ENCODE results near the gene SNED1. TPM values are rescaled to one million over a fixed set of nuclear protein-coding genes. Genes with fewer than 3 reads are reported as not detected.

Gene SNED1
- total and polyA plus RNA-seq, 4 donors, result 0.65 to 18.1 (median 2.8) TPM

DNA sequence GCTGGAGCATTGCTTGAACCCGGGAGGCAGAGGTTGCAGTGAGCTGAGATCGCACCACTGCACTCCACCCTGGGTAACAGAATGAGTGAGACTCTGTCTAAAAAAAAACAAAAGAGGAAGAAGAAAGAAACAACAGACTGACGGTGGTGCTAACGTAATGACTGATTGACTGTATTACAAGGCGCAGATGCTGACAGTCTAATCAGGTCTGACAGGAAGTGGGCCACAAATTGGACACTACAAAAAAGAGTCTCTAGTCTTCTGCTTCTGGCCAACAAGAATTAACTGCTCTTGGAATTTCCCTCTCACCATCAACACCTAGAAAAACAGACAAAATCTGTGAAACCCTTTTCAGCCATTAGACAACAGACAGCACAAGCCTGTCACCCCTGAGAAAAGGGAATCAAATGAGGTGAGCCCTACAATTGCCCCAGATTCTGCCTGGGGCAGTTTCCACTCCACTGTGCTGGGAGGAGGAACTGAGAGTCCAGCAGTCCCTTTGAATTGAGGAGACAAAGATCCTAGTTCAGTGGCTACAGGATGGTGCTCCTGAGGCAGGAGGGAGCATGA is 43.3 kb downstream of the SNED1 start:
- WGBS, result 86% methylated on average over 5 of the region's 5 CpGs
- no peaks in the 10 kb centered on the region for H3K9me3 ChIP-seq (ENCODE audit: control insufficient read depth in 4 of 4, low read length in 3 of 4)
- TF ChIP-seq JUND (IDR thresholded peaks at IDR 0.05) (no peak), SP1 (IDR thresholded peaks at IDR 0.05) (no peak), FOXA1 (IDR thresholded peaks at IDR 0.05) (no peak), RXRA (IDR thresholded peaks at IDR 0.05) (no peak), TAF1 (conservative IDR thresholded peaks at IDR 0.05) (no peak), GABPA (IDR thresholded peaks at IDR 0.05 in 1 of 2, conservative IDR thresholded peaks at IDR 0.05 in 1 of 2) (no peak), NR2F2 (IDR thresholded peaks at IDR 0.05) (no peak), HNF4G (IDR thresholded peaks at IDR 0.05) (no peak), HNF4A (conservative IDR thresholded peaks at IDR 0.05) (no peak), RAD21 (IDR thresholded peaks at IDR 0.05) (no peak), FOXA2 (IDR thresholded peaks at IDR 0.05) (no peak), YY1 (IDR thresholded peaks at IDR 0.05) (no peak)
- TF ChIP-seq, protein P1, sequence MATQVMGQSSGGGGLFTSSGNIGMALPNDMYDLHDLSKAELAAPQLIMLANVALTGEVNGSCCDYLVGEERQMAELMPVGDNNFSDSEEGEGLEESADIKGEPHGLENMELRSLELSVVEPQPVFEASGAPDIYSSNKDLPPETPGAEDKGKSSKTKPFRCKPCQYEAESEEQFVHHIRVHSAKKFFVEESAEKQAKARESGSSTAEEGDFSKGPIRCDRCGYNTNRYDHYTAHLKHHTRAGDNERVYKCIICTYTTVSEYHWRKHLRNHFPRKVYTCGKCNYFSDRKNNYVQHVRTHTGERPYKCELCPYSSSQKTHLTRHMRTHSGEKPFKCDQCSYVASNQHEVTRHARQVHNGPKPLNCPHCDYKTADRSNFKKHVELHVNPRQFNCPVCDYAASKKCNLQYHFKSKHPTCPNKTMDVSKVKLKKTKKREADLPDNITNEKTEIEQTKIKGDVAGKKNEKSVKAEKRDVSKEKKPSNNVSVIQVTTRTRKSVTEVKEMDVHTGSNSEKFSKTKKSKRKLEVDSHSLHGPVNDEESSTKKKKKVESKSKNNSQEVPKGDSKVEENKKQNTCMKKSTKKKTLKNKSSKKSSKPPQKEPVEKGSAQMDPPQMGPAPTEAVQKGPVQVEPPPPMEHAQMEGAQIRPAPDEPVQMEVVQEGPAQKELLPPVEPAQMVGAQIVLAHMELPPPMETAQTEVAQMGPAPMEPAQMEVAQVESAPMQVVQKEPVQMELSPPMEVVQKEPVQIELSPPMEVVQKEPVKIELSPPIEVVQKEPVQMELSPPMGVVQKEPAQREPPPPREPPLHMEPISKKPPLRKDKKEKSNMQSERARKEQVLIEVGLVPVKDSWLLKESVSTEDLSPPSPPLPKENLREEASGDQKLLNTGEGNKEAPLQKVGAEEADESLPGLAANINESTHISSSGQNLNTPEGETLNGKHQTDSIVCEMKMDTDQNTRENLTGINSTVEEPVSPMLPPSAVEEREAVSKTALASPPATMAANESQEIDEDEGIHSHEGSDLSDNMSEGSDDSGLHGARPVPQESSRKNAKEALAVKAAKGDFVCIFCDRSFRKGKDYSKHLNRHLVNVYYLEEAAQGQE (IDR thresholded peaks at IDR 0.05), result no peak
- TF ChIP-seq, protein P2, sequence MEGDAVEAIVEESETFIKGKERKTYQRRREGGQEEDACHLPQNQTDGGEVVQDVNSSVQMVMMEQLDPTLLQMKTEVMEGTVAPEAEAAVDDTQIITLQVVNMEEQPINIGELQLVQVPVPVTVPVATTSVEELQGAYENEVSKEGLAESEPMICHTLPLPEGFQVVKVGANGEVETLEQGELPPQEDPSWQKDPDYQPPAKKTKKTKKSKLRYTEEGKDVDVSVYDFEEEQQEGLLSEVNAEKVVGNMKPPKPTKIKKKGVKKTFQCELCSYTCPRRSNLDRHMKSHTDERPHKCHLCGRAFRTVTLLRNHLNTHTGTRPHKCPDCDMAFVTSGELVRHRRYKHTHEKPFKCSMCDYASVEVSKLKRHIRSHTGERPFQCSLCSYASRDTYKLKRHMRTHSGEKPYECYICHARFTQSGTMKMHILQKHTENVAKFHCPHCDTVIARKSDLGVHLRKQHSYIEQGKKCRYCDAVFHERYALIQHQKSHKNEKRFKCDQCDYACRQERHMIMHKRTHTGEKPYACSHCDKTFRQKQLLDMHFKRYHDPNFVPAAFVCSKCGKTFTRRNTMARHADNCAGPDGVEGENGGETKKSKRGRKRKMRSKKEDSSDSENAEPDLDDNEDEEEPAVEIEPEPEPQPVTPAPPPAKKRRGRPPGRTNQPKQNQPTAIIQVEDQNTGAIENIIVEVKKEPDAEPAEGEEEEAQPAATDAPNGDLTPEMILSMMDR (IDR thresholded peaks at IDR 0.05; ENCODE audit: low read depth, low read length, missing input control), result no peak
- TF ChIP-seq, protein P3, sequence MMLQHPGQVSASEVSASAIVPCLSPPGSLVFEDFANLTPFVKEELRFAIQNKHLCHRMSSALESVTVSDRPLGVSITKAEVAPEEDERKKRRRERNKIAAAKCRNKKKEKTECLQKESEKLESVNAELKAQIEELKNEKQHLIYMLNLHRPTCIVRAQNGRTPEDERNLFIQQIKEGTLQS (IDR thresholded peaks at IDR 0.05), result no peak
- TF ChIP-seq, protein P4, sequence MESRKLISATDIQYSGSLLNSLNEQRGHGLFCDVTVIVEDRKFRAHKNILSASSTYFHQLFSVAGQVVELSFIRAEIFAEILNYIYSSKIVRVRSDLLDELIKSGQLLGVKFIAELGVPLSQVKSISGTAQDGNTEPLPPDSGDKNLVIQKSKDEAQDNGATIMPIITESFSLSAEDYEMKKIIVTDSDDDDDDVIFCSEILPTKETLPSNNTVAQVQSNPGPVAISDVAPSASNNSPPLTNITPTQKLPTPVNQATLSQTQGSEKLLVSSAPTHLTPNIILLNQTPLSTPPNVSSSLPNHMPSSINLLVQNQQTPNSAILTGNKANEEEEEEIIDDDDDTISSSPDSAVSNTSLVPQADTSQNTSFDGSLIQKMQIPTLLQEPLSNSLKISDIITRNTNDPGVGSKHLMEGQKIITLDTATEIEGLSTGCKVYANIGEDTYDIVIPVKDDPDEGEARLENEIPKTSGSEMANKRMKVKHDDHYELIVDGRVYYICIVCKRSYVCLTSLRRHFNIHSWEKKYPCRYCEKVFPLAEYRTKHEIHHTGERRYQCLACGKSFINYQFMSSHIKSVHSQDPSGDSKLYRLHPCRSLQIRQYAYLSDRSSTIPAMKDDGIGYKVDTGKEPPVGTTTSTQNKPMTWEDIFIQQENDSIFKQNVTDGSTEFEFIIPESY (IDR thresholded peaks at IDR 0.05), result no peak
- TF ChIP-seq, protein P5, sequence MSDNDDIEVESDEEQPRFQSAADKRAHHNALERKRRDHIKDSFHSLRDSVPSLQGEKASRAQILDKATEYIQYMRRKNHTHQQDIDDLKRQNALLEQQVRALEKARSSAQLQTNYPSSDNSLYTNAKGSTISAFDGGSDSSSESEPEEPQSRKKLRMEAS (IDR thresholded peaks at IDR 0.05), result no peak
- no peaks in the 10 kb centered on the region for H3K27me3 ChIP-seq (ENCODE audit: control insufficient read depth in 4 of 4, insufficient read depth in 4 of 4, low read length in 3 of 4)
- no peaks in the 10 kb centered on the region for H3K4me1 ChIP-seq (ENCODE audit: control insufficient read depth in 4 of 4, insufficient read depth in 4 of 4, low read length in 3 of 4)
- no peak for DNase-seq (ENCODE audit: low spot score)
- H3K9ac ChIP-seq (ENCODE audit: low read depth in 1 of 2, low read length in 2 of 2), result no peak overlapping the region
- H3K27ac ChIP-seq (ENCODE audit: low read depth in 1 of 2, low read length in 2 of 2), result no peak overlapping the region
- H3K4me3 ChIP-seq (ENCODE audit: low read depth in 1 of 3, low read length in 3 of 3), result no peak overlapping the region
- peaks cover 5 to 33% (median 20%) of the 10 kb centered on the region in 4 donors for H3K36me3 ChIP-seq (ENCODE audit: control insufficient read depth in 4 of 4, insufficient read depth in 3 of 4, low read depth in 1 of 4, low read length in 3 of 4)
